Lower lobe of right lung (tissue), 2 donors: ENCODE data around the gene LRP8. TPM values are rescaled to one million over a fixed set of nuclear protein-coding genes. Genes with fewer than 3 reads are reported as not detected.

Experiments used
- ATAC-seq, 2 donors: fragments of 200-7000 bp; cut with Tn5 transposase; one replicate each; pipeline ENCODE4 v1.9.1; 2020 to 2022; ENCODE audit warnings: mild to moderate bottlenecking in 2 of 2, moderate library complexity in 2 of 2
- DNase-seq: peaks from one replicate; pipeline ENCODE4 v3.0.0-alpha.2; 2020
- H3K27ac ChIP-seq: fragments of 200-600 bp; one replicate; pipeline ENCODE4 v1.8.0; 2022
- H3K27me3 ChIP-seq: fragments of 200-600 bp; one replicate; pipeline ENCODE4 v1.8.0; 2022; ENCODE audit warnings: low read depth
- H3K36me3 ChIP-seq: fragments of 200-600 bp; one replicate; pipeline ENCODE4 v1.8.0; 2022; ENCODE audit warnings: mild to moderate bottlenecking
- H3K4me1 ChIP-seq: fragments of 200-600 bp; one replicate; pipeline ENCODE4 v1.8.0; 2022
- H3K4me3 ChIP-seq: fragments of 200-600 bp; one replicate; pipeline ENCODE4 v1.8.0; 2022; ENCODE audit warnings: mild to moderate bottlenecking
- H3K9me3 ChIP-seq: fragments of 200-600 bp; one replicate; pipeline ENCODE4 v1.8.0; 2022
- intact Hi-C: fragments of 100-400 bp; cut with DNase I; formaldehyde crosslinking; loops from one replicate; pipeline ENCODE4 v1.11.0; 2022
- total RNA-seq: library from RNA; stranded (reverse); fragmentation: NEBNext Ultra II Directional; extraction: Animal tissue kit (Norgen Biotek cat#: 25700); gene quantifications from one replicate; pipeline ENCODE4 v1.2.1, GENCODE V29; 2021
- TF ChIP-seq, protein P1 (sequence below): fragments of 200-600 bp; IDR thresholded peaks from one replicate; pipeline ENCODE4 v1.8.0; 2022; ENCODE audit warnings: antibody characterized with exemption, mild to moderate bottlenecking
- donor health status: DM: no; HTN: yes; CAD: no; lungs with severe emphysema.

The LRP8 gene
- total RNA-seq, 1 donor from 2014 or later: 9.2 TPM

DNA sequence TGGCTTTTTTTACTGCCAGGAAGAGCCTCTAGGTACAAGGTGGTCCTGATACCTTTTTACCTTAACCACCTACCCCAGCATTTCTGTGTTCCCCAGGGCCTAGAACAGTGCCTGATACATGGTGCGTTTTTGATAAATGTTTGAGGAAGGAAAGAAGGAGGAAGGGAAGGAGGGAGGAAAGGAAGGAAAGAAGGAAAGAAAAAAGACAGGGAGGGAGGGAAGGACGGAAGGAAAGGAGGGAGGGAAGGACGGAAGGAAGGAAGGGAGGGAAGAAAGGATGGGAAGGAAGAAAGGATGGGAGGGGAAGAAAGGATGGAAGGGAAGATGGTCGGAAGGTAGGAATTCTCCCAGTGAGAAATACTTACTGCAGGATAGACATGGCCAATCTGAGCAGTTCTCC, 77.5 kb downstream of the LRP8 start:
- Histone ChIP-seq H3K27ac (no peak overlapping the region), H3K4me3 (no peak overlapping the region), H3K36me3 (no peaks in the 10 kb centered on the region), H3K9me3 (no peaks in the 10 kb centered on the region), H3K4me1 (no peaks in the 10 kb centered on the region), H3K27me3 (no peaks in the 10 kb centered on the region)
- intact Hi-C loops: no loop called here
- TF ChIP-seq, protein P1, sequence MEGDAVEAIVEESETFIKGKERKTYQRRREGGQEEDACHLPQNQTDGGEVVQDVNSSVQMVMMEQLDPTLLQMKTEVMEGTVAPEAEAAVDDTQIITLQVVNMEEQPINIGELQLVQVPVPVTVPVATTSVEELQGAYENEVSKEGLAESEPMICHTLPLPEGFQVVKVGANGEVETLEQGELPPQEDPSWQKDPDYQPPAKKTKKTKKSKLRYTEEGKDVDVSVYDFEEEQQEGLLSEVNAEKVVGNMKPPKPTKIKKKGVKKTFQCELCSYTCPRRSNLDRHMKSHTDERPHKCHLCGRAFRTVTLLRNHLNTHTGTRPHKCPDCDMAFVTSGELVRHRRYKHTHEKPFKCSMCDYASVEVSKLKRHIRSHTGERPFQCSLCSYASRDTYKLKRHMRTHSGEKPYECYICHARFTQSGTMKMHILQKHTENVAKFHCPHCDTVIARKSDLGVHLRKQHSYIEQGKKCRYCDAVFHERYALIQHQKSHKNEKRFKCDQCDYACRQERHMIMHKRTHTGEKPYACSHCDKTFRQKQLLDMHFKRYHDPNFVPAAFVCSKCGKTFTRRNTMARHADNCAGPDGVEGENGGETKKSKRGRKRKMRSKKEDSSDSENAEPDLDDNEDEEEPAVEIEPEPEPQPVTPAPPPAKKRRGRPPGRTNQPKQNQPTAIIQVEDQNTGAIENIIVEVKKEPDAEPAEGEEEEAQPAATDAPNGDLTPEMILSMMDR: no peak
- DNase-seq (no peak), ATAC-seq (no peak)

DNA sequence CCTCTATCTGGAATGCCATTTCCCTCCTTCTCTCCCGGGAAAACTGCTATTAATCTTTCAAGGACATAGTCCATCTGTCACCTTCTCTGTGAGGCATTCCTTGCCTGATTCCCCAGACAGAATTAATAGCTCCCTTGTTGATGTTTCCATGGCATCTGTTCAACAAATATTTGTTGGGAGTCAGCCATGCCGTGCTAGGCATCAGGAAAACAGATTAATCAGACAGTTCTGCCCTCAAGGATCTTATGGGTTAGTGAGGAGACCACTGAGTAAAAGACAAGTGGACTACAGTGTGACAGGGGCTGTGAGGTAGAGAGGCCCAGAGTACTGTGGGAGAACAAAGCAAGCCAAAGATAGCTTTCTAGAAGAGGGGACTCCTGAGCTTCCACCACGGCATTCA, 78.2 kb downstream of the LRP8 start:
- ATAC-seq (no peak), DNase-seq (no peak)
- no peaks in the 10 kb centered on the region for H3K4me1 ChIP-seq
- intact Hi-C loops: no loop called here
- H3K9me3 ChIP-seq: no peaks in the 10 kb centered on the region
- H3K27me3 ChIP-seq: no peaks in the 10 kb centered on the region
- H3K27ac ChIP-seq: no peak overlapping the region
- no peaks in the 10 kb centered on the region for H3K36me3 ChIP-seq
- TF ChIP-seq, protein P1: no peak
- no peak overlapping the region for H3K4me3 ChIP-seq

DNA sequence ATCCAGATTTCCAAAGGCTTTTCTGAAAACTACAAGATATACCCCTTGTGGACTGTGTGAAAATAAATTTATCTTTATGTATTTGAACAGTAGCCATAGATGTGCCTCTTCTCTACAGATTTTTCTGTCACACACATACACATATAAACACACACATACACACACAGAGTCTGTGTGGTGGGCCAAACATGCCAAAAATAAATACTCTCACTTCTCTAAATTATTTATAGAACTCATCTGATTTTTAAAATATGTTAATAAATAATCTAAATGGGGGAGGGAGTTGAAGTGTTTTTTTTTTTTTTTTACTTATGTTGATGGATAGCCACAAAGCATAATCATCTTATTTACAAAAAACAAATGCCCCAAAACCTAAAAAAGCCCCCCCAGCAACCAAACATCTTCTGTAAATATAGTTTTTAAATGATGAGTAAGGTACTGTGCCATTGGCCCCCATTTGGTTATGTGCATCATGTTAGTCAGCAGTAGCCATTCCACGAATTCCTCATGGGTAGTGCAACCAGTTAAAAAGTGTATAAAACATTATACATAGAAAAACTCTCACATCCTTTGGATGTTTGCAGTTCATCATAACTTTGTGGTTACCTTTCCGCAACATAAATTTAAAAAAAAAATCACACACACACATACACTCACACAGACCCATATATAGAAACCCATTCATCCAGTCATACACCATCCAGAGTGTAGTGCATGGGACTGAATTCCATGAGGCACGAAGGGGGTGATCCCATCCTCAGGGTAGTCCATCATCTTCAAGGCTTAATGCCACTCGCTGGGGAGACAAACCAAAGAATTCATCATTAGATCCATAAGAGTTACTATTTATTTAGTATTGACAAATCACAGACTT, 81.4 kb downstream of the LRP8 start:
- H3K9me3 ChIP-seq: no peaks in the 10 kb centered on the region
- no peaks in the 10 kb centered on the region for H3K27me3 ChIP-seq
- no peak overlapping the region for H3K4me3 ChIP-seq
- H3K4me1 ChIP-seq: no peaks in the 10 kb centered on the region
- TF ChIP-seq, protein P1: no peak
- no peak overlapping the region for H3K27ac ChIP-seq
- no peak for DNase-seq
- intact Hi-C loops: no loop called here
- no peak for ATAC-seq
- H3K36me3 ChIP-seq: no peaks in the 10 kb centered on the region

DNA sequence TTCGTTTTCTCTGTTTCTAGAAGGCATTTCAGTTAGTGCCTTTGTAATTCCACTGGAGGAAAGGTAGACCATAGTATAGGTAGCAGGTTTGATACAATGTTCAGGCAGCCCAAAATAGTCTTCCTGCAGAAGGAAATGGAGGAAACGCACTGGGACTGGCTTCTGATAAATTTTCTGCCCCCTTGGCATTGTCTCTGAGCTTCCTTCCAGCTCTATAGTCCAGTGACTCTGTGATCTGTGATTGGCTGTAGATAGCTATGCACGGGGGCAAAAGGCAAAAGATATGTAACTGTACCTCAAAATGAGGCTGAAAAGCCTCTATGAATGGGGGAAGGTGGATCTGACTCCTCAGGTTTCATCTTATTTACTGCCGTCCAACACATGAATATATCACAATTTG, 83.7 kb downstream of the LRP8 start:
- Histone ChIP-seq H3K27ac (no peak overlapping the region), H3K36me3 (no peaks in the 10 kb centered on the region), H3K4me3 (no peak overlapping the region), H3K27me3 (no peaks in the 10 kb centered on the region), H3K9me3 (no peaks in the 10 kb centered on the region), H3K4me1 (no peaks in the 10 kb centered on the region)
- ATAC-seq: no peak
- intact Hi-C loops: no loop called here
- no peak for DNase-seq
- TF ChIP-seq, protein P1: no peak

DNA sequence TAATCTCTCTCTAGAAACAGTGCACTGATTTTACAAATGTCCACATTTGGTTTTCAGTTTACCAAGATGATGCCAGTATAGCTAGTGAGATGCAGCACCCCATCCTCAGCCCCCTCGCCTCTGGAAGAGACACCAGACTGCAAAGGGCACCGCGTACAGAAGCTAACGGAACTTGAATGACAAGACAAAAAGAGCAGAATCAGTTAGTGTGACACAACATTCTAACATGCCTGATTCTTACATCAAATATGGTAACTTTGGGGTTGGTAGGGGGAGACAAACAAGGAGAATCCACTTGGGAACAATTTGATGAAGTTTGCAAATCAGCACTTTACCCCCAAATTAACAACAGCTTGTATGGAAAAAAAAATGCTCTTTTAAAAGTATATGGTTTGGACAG, 85.5 kb downstream of the LRP8 start:
- ATAC-seq: no peak
- H3K27me3 ChIP-seq: no peaks in the 10 kb centered on the region

More for the DNA sequence above, 85.5 kb downstream of the LRP8 start:
- H3K4me3 ChIP-seq: no peak overlapping the region
- TF ChIP-seq, protein P1: no peak
- intact Hi-C loops: no loop called here
- H3K36me3 ChIP-seq: no peaks in the 10 kb centered on the region
- H3K4me1 ChIP-seq: peaks cover 9% of the 10 kb centered on the region
- DNase-seq: no peak
- H3K9me3 ChIP-seq: no peaks in the 10 kb centered on the region
- no peak overlapping the region for H3K27ac ChIP-seq
